Neuronal stem cell (in vitro differentiated cells): Measurements from ENCODE around the gene OTOG.

Source experiments
- DNase-seq: peaks from one replicate; pipeline ENCODE4 v3.0.0-alpha.2; 2013; ENCODE audit warnings: low spot score
- H2AFZ ChIP-seq: one replicate; pipeline ENCODE4 v1.6.1; 2013; ENCODE audit warnings: mild to moderate bottlenecking, low read length, inconsistent platforms
- H2AK5ac ChIP-seq: 2 replicates; pipeline ENCODE4 v1.6.1; 2013; ENCODE audit warnings: low read depth, mild to moderate bottlenecking, inconsistent platforms, low read length, moderate library complexity, mixed read lengths
- H2BK120ac ChIP-seq: 2 replicates; pipeline ENCODE4 v1.6.1; 2013; ENCODE audit warnings: low read depth, mild to moderate bottlenecking, inconsistent platforms, low read length, moderate library complexity, mixed read lengths
- H2BK12ac ChIP-seq: one replicate; pipeline ENCODE4 v1.6.1; 2013; ENCODE audit warnings: low read length, inconsistent platforms
- H2BK15ac ChIP-seq: 2 replicates; pipeline ENCODE4 v1.6.1; 2013; ENCODE audit warnings: mild to moderate bottlenecking, low read length, inconsistent platforms, mixed read lengths
- H2BK5ac ChIP-seq: one replicate; pipeline ENCODE4 v1.6.1; 2013; ENCODE audit warnings: inconsistent platforms, mild to moderate bottlenecking, low read length, moderate library complexity
- H3K14ac ChIP-seq: one replicate; pipeline ENCODE4 v1.6.1; 2013; ENCODE audit warnings: low read length, inconsistent platforms
- H3K18ac ChIP-seq: 2 replicates; pipeline ENCODE4 v1.6.1; 2013; ENCODE audit warnings: low read length, inconsistent platforms
- H3K23ac ChIP-seq: 2 replicates; pipeline ENCODE4 v1.6.1; 2013; ENCODE audit warnings: low read depth, mild to moderate bottlenecking, mixed read lengths, low read length, inconsistent platforms; ENCODE audit not compliant: poor library complexity
- H3K27ac ChIP-seq: replicated peaks from 3 replicates; pipeline ENCODE4 v1.5.1; 2013; ENCODE audit warnings: low read length, inconsistent platforms
- H3K27me3 ChIP-seq, 3 experiments: 2 replicates each; pipeline ENCODE4 v1.6.1; 2013; ENCODE audit warnings: low read length in 3 of 3, mild to moderate bottlenecking in 2 of 3, inconsistent platforms in 1 of 3, low read depth in 1 of 3, mixed read lengths in 1 of 3, moderate library complexity in 1 of 3; ENCODE audit not compliant: control insufficient read depth in 3 of 3, insufficient read depth in 3 of 3
- H3K36me3 ChIP-seq, 2 donors: replicated peaks in 1 of 2; 2 replicates each; pipeline ENCODE4 v1.6.1; 2013; ENCODE audit warnings: low read length in 2 of 2; ENCODE audit not compliant: control insufficient read depth in 2 of 2, insufficient read depth in 2 of 2
- H3K4ac ChIP-seq: 2 replicates; pipeline ENCODE4 v1.6.1; 2013; ENCODE audit warnings: inconsistent platforms, mild to moderate bottlenecking, low read length, moderate library complexity
- H3K4me1 ChIP-seq, 2 donors: 1 replicate in 1 of 2; 2 replicates in 1 of 2; pipeline ENCODE4 v1.6.1; 2013; ENCODE audit warnings: low read length in 2 of 2, low read depth in 1 of 2; ENCODE audit not compliant: control insufficient read depth in 2 of 2, insufficient read depth in 1 of 2
- H3K4me2 ChIP-seq: one replicate; pipeline ENCODE4 v1.6.1; 2013; ENCODE audit warnings: mild to moderate bottlenecking, low read length, inconsistent platforms; ENCODE audit not compliant: insufficient read depth, poor library complexity, severe bottlenecking
- H3K4me3 ChIP-seq, 2 donors: 2 replicates each; pipeline ENCODE4 v1.5.1; 2013; ENCODE audit warnings: low read length in 2 of 2, mild to moderate bottlenecking in 2 of 2, inconsistent platforms in 1 of 2, moderate library complexity in 1 of 2
- H3K79me1 ChIP-seq: one replicate; pipeline ENCODE4 v1.6.1; 2013; ENCODE audit warnings: low read depth, mild to moderate bottlenecking, inconsistent platforms, low read length, moderate library complexity
- H3K9ac ChIP-seq: one replicate; pipeline ENCODE4 v1.6.1; 2013; ENCODE audit warnings: mild to moderate bottlenecking, low read depth, low read length, inconsistent platforms; ENCODE audit not compliant: poor library complexity
- H3K9me3 ChIP-seq, 2 donors: replicated peaks in 1 of 2; 2 replicates each; pipeline versions ENCODE3 to v1.6.1; 2013; ENCODE audit warnings: low read length in 2 of 2, mild to moderate bottlenecking in 2 of 2, inconsistent platforms in 1 of 2, low read depth in 1 of 2, mixed read lengths in 1 of 2, moderate library complexity in 1 of 2; ENCODE audit not compliant: control insufficient read depth in 2 of 2, insufficient read depth in 1 of 2
- H4K8ac ChIP-seq: one replicate; pipeline ENCODE4 v1.6.1; 2013; ENCODE audit warnings: low read depth, mild to moderate bottlenecking, inconsistent platforms, low read length, moderate library complexity
- H4K91ac ChIP-seq: one replicate; pipeline ENCODE4 v1.6.1; 2013; ENCODE audit warnings: low read length, low read depth, mild to moderate bottlenecking, inconsistent platforms; ENCODE audit not compliant: poor library complexity
- WGBS, 2 donors: extraction: QIAGEN DNeasy Blood & Tissue Kit; methylation state at CpG; one replicate each; pipeline ENCODE4 v1.1.7; 2013; ENCODE audit warnings: missing lambda C conversion rate in 2 of 2, mixed read lengths in 1 of 2; ENCODE audit not compliant: insufficient read length in 2 of 2, insufficient replicate concordance in 1 of 2; ENCODE audit errors: extremely low coverage in 2 of 2; 5-methylcytosine and 5-hydroxymethylcytosine counted together

Gene OTOG

DNA sequence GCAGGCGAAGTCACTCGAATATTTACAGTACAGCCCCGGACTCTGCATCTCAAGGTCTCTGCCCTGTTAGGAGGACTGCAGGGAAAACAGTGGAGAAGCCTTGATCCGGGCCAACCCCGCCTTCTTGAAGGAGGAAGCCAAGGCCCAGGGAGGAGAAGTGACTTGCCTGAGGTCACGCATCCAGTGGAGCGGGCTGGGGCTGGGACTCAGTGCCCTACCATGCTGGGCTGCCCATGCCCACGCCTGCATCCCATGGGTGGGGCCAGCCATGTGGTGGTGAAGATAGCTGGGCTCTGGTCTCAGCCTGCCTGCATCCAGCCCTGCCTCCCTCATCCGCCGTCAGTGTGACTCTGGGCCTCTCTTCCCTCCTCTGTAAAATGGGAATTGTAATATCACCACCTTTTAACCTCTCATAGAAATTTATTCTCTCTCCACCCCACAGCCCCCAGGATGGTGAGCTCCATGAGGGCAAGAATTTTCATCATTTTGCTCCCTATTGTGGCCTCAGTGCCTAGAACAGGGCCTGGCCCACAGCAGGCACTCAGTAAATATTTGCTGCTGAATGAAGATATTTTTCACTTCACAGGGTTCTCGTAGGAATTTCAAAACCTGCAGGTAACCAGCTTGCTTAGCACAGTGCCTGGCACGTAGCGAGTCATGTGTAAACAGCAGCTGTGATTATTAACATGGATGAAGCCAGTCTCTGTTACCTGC, 57.3 kb downstream of the OTOG start:
- DNase-seq, result no peak
- no CpG with 5 or more reads among the region's 13 CpGs for WGBS, 2 donors

DNA sequence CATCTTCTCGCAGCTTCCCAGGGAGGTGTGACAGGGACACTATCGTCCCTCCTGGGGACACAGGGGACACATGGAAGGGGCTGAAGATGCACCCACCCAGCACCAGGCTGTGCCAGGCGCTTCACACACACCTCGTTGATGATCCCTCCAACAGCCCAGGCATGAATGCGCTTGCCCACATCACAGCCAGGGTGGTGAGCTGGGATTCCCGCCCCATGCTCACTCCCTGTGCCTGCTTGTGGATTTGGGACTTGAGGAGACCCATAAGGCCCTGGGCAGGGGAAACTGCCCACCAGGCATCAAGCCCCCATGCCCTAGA, 57.8 kb downstream of the OTOG start:
- Histone ChIP-seq H3K18ac (no peak overlapping the region), H2AFZ (no peak overlapping the region), H3K23ac (peak overlapping the region; percentile 17), H3K27ac (no peak overlapping the region), H4K91ac (no peak overlapping the region), H3K9me3 (no peaks in the 10 kb centered on the region), H3K9ac (no peak overlapping the region), H3K79me1 (no peaks in the 10 kb centered on the region), H3K4ac (no peak overlapping the region), H2BK12ac (no peak overlapping the region), H2BK15ac (no peak overlapping the region), H3K4me1 (peaks cover 0 to 9% of the 10 kb centered on the region in 2 donors), H3K27me3 (peaks cover 0 to 18% (median 2%) of the 10 kb centered on the region in 3 experiments), H4K8ac (no peak overlapping the region), H3K14ac (no peak overlapping the region), H2AK5ac (no peak overlapping the region), H3K36me3 (no peaks in the 10 kb centered on the region), H3K4me3 (no peak overlapping the region), H3K4me2 (no peak overlapping the region), H2BK5ac (no peak overlapping the region), H2BK120ac (no peak overlapping the region)
- DNase-seq, result no peak
- no CpG with 5 or more reads among the region's 6 CpGs for WGBS, 2 donors

More for the DNA sequence above, 57.3 kb downstream of the OTOG start:
- H3K4me1 ChIP-seq, result peaks cover 0 to 9% of the 10 kb centered on the region in 2 donors
- H2AK5ac ChIP-seq, result no peak overlapping the region
- no peak overlapping the region for H2BK120ac ChIP-seq
- no peak overlapping the region for H2BK15ac ChIP-seq
- peaks cover 0 to 23% (median 2%) of the 10 kb centered on the region in 3 experiments for H3K27me3 ChIP-seq
- no peak overlapping the region for H3K4me3 ChIP-seq
- H2BK5ac ChIP-seq, result no peak overlapping the region
- H3K18ac ChIP-seq, result peak overlapping the region; percentile 26
- H3K4ac ChIP-seq, result no peak overlapping the region
- no peak overlapping the region for H2AFZ ChIP-seq
- H3K9ac ChIP-seq, result no peak overlapping the region
- no peak overlapping the region for H4K91ac ChIP-seq
- H4K8ac ChIP-seq, result no peak overlapping the region
- H2BK12ac ChIP-seq, result no peak overlapping the region
- H3K27ac ChIP-seq, result no peak overlapping the region
- H3K9me3 ChIP-seq, result no peaks in the 10 kb centered on the region
- no peak overlapping the region for H3K23ac ChIP-seq
- H3K79me1 ChIP-seq, result no peaks in the 10 kb centered on the region
- H3K14ac ChIP-seq, result no peak overlapping the region
- no peak overlapping the region for H3K4me2 ChIP-seq
- no peaks in the 10 kb centered on the region for H3K36me3 ChIP-seq

DNA sequence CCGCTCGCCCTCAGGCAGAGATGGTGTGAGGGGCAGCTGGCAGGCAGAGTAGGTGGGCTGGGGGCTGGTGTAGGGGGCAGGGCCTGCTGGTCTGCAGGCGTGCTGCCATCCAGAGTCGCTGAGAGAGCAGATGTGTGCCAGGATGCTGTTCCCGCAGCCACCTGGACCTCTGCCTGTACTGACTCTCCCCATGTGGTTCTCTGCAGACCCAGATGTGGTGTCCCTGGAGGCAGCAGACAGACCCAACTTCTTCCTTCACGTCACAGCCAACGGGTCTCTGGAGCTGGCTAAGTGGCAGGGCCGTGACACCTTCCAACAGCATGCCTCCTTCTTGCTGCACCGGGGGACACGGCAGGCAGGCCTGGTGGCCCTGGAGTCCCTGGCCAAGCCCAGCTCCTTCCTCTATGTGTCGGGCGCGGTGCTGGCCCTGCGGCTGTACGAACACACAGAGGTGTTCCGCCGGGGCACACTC, 58.6 kb downstream of the OTOG start:
- Histone ChIP-seq H3K9me3 (no peaks in the 10 kb centered on the region), H3K4me1 (peaks cover 0 to 9% of the 10 kb centered on the region in 2 donors), H3K18ac (peak overlapping the region; percentile 61), H3K27ac (no peak overlapping the region), H4K91ac (no peak overlapping the region), H3K27me3 (peaks cover 0 to 11% (median 2%) of the 10 kb centered on the region in 3 experiments), H2BK5ac (no peak overlapping the region), H2BK15ac (peak overlapping the region; percentile 20), H3K4me2 (no peak overlapping the region), H2AFZ (no peak overlapping the region), H3K36me3 (no peaks in the 10 kb centered on the region), H3K4me3 (no peak overlapping the region), H2BK120ac (no peak overlapping the region), H2BK12ac (no peak overlapping the region), H3K14ac (peak overlapping the region; percentile 39), H3K23ac (peak overlapping the region; percentile 32), H3K79me1 (no peaks in the 10 kb centered on the region), H4K8ac (no peak overlapping the region), H3K9ac (peak overlapping the region; percentile 80), H3K4ac (peak overlapping the region; percentile 59), H2AK5ac (no peak overlapping the region)
- no peak for DNase-seq
- WGBS, 2 donors, result no CpG with 5 or more reads among the region's 17 CpGs

DNA sequence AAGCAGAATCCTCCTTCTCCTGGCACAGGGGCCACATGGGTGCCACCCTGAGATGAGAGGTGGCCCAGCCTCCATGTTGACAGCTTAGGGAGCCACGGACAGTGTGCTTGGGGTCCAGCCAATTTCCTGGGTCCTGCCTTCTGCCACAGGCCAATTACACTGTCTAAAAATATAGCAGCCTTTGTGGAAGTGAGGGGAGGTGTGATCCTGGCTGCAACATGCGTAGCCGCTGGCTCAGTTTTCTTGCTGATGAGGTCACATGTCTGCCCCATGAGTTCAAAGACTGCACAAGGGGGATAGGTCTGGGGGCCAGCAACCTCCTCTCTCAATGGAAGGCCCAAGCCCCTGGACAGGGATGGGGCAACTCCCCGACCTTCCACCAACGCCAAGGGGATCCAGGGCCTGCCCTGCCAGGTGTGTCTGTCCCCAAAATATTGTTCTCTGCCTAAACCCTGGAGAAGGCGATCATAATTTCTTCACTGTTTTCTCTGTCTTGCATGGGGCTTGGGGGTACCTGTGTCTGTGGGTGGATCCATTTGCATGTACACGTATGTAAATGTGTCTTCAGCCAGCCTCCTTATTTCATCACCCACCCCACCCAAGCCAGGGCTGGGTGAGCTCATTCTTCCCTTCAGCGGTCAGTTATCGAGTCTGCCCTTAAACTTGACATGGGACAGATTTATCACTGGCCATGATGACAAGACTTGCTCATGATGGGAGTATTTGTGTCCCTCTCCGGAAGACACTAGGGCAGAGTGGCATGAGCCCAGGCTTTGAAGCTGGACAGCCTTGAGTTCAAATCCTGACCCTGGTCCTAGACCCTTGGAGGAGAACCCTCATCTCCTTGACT, 59.4 kb downstream of the OTOG start:
- Histone ChIP-seq H3K27ac (no peak overlapping the region), H3K23ac (peak overlapping the region; percentile 32), H3K9ac (no peak overlapping the region), H2BK120ac (no peak overlapping the region), H3K36me3 (no peaks in the 10 kb centered on the region), H3K79me1 (no peaks in the 10 kb centered on the region), H2BK12ac (no peak overlapping the region), H4K8ac (no peak overlapping the region), H3K18ac (peak overlapping the region; percentile 61), H3K4me2 (no peak overlapping the region), H3K14ac (no peak overlapping the region), H2BK5ac (no peak overlapping the region), H4K91ac (no peak overlapping the region), H3K4ac (no peak overlapping the region), H3K4me3 (no peak overlapping the region), H3K27me3 (peaks cover 0 to 8% (median 2%) of the 10 kb centered on the region in 3 experiments), H3K4me1 (peaks cover 0 to 4% of the 10 kb centered on the region in 2 donors), H2BK15ac (no peak overlapping the region), H2AFZ (no peak overlapping the region), H3K9me3 (no peaks in the 10 kb centered on the region), H2AK5ac (no peak overlapping the region)
- WGBS, 2 donors, result no CpG with 5 or more reads among the region's 10 CpGs
- DNase-seq, result no peak
